ENCODE results near the gene BASP1. TPM values are rescaled to one million over a fixed set of nuclear protein-coding genes. Genes with fewer than 3 reads are reported as not detected.
A peak's percentile ranks its signal among the peaks of the same experiment; 100 is the strongest.

BASP1 gene
- total RNA-seq, 6 experiments from 2014 or later, result 101 to 158 (median 151) TPM

- Mint-ChIP-seq H3K4me1 (ENCODE audit: low read depth) (peaks cover 71% of the 10 kb centered on the region), H3K36me3 (ENCODE audit: low read depth) (peaks cover 57% of the 10 kb centered on the region), H3K4me3 (no peak overlapping the region), H3K27ac (no peak overlapping the region), H3K27me3 (ENCODE audit: insufficient read depth) (no peaks in the 10 kb centered on the region; the same call in 1 of the 2 replicates), H3K9me3 (no peaks in the 10 kb centered on the region)
- no peak for DNase-seq
- TF ChIP-seq CTCF (IDR thresholded peaks at IDR 0.05), result no peak
Measured at GRCh38 chr5:17230191-17230590, 12.8 kb downstream of the BASP1 start.

DNA sequence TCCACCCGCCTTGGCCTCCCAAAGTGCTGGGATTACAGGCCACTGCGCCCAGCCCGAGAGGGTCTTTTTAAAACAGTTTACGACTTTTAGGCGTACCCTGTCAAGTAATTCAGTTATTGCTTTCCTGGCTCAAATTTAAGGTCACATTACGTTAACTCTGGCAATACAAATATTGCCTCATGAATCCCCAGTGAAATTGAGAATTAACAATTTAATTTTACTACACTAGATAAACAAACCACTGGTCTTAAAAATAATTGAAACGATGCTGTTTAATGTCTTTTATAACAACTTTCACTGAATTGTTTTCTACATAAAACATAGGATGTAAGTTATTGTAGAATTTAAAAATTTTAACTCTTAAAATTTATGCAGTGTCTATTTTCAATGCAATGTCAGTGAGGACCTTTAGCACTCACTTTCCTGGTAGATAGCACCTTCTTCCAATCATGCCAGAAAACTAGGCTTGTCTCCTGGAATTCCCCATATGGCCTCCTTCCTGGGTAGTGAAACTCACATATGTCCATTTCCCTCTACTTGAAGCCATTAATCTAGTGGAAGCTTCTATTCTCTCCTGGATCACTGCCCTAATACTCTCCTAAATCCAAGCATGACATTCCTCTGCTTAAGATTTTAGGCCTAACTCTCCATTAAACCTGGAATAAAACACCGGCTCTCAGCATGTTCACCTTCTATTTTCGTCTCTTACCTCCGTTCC is 13.5 kb downstream of the BASP1 start:
- peaks cover 63% of the 10 kb centered on the region for H3K36me3 Mint-ChIP-seq (ENCODE audit: low read depth)
- peaks cover 71% of the 10 kb centered on the region for H3K4me1 Mint-ChIP-seq (ENCODE audit: low read depth)
- TF ChIP-seq CTCF (IDR thresholded peaks at IDR 0.05), result no peak
- H3K27me3 Mint-ChIP-seq (ENCODE audit: insufficient read depth), result no peaks in the 10 kb centered on the region; the same call in 1 of the 2 replicates
- no peak overlapping the region; the same call in 1 of the 2 replicates for H3K27ac Mint-ChIP-seq
- H3K9me3 Mint-ChIP-seq, result no peaks in the 10 kb centered on the region
- H3K4me3 Mint-ChIP-seq, result no peak overlapping the region
- DNase-seq, result no peak

DNA sequence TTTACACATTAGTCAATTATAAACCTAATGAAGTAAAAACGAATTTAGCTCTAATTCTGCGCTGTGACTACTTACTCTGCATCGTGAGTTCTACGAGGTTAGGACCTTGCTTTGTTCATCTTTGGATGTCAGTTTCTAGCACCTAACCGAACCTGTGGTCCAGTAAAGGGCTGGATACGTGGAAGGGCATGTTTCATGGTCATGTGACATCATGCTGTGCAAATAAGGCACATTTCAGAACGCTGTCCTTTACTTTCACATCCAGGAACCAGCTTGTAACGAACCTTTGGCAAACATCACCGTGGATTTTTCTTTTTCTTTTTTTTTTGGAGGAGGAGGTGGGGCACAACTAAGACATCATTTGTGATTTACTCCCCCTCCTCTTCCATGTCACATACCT is 15.0 kb downstream of the BASP1 start:
- no peak for TF ChIP-seq CTCF (IDR thresholded peaks at IDR 0.05)
- peaks cover 78% of the 10 kb centered on the region for H3K4me1 Mint-ChIP-seq (ENCODE audit: low read depth)
- peaks cover 60% of the 10 kb centered on the region for H3K36me3 Mint-ChIP-seq (ENCODE audit: low read depth)
- no peak overlapping the region for H3K27ac Mint-ChIP-seq
- no peaks in the 10 kb centered on the region for H3K9me3 Mint-ChIP-seq
- DNase-seq, result no peak
- no peaks in the 10 kb centered on the region; the same call in 1 of the 2 replicates for H3K27me3 Mint-ChIP-seq (ENCODE audit: insufficient read depth)
- no peak overlapping the region for H3K4me3 Mint-ChIP-seq

DNA sequence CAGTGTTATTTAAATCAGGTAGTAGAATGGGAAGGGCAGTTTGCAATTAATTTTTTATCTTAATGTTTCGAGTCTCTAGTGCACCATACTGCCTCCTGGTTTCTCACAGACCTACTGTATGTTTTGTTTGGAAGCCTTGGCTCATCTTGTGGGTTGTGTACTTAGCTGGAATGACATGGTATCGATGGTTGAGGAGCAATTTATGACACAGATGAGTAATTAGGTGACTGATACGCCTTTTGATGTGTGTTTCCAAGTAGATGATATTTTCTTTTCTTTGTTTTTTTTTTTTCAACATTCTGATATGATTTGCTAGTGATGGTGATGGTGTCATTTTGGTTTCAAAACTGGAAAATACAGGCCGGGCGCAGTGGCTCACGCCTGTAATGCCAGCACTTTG is 16.1 kb downstream of the BASP1 start:
- TF ChIP-seq CTCF (IDR thresholded peaks at IDR 0.05), result no peak
- Mint-ChIP-seq H3K27me3 (ENCODE audit: insufficient read depth) (no peaks in the 10 kb centered on the region; the same call in 1 of the 2 replicates), H3K4me3 (no peak overlapping the region), H3K9me3 (no peaks in the 10 kb centered on the region), H3K36me3 (ENCODE audit: low read depth) (peaks cover 53% of the 10 kb centered on the region), H3K27ac (peak overlapping the region; percentile 51), H3K4me1 (ENCODE audit: low read depth) (peaks cover 79% of the 10 kb centered on the region)
- no peak for DNase-seq

DNA sequence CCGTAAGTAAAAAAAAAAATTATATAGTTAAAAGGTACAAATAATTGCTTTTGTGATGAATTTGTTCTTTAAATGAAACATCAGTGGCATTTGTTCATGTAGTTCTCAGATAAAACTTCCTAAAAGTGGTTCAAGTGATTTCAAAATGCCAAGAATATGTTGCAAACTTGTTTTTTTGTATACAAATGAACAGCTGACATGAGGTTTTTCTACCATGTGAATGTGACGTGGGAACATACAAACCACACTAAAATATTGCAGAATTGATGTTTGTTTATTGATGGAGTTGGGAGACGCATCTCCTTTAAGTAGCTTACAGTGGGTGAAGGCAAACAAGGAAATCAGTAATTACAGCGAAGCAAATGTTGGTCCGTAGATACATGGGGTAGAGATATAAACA is 16.9 kb downstream of the BASP1 start:
- peaks cover 79% of the 10 kb centered on the region for H3K4me1 Mint-ChIP-seq (ENCODE audit: low read depth)

More for the DNA sequence above, 16.9 kb downstream of the BASP1 start:
- Mint-ChIP-seq H3K27ac (no peak overlapping the region), H3K9me3 (no peaks in the 10 kb centered on the region), H3K27me3 (ENCODE audit: insufficient read depth) (no peaks in the 10 kb centered on the region; the same call in 1 of the 2 replicates), H3K36me3 (ENCODE audit: low read depth) (peaks cover 45% of the 10 kb centered on the region), H3K4me3 (no peak overlapping the region)
- no peak for DNase-seq
- no peak for TF ChIP-seq CTCF (IDR thresholded peaks at IDR 0.05)
